Esophagus muscularis mucosa (tissue), 4 donors: Measurements from ENCODE around the gene SOX11. TPM values are rescaled to one million over a fixed set of nuclear protein-coding genes. Genes with fewer than 3 reads are reported as not detected.

Experiments used
- DNase-seq: peaks from one replicate; pipeline ENCODE4 v3.0.0-alpha.2; 2017; ENCODE audit errors: extremely low spot score
- H3K27ac ChIP-seq, 4 donors: fragments of 200-600 bp; sonication (generic); replicated peaks in 1 of 4; 1 replicate in 3 of 4; 2 replicates in 1 of 4; pipeline ENCODE4 v1.5.1; 2016 to 2019; ENCODE audit warnings: mild to moderate bottlenecking in 1 of 4
- H3K27me3 ChIP-seq, 4 donors: fragments of 200-600 bp; sonication (generic); one replicate each; pipeline versions ENCODE4 v1.5.1 to v1.6.0; 2016 to 2019
- H3K36me3 ChIP-seq, 4 donors: fragments of 200-600 bp; sonication (generic); one replicate each; pipeline ENCODE4 v1.5.1; 2016 to 2019
- H3K4me1 ChIP-seq, 4 donors: fragments of 200-600 bp; sonication (generic); one replicate each; pipeline ENCODE4 v1.5.1; 2016 to 2019
- H3K4me3 ChIP-seq, 4 donors: fragments of 200-600 bp; sonication (generic); 1 replicate in 2 of 4; 2 replicates in 2 of 4; pipeline ENCODE4 v1.5.1; 2016 to 2019; ENCODE audit warnings: mild to moderate bottlenecking in 4 of 4, moderate library complexity in 1 of 4
- H3K9me3 ChIP-seq, 4 donors: fragments of 200-600 bp; sonication (generic); 1 replicate in 3 of 4; 2 replicates in 1 of 4; pipeline ENCODE4 v1.5.1; 2016 to 2019
- EP300 ChIP-seq: sonication (generic); formaldehyde crosslinking; IDR thresholded peaks from one replicate; pipeline ENCODE4 v1.6.1; 2017; ENCODE audit warnings: antibody characterized with exemption
- POLR2A ChIP-seq: fragments of 450-650 bp; IDR thresholded peaks from one replicate; pipeline ENCODE4 v1.6.1; 2017; ENCODE audit warnings: antibody characterized with exemption, moderate library complexity, mild to moderate bottlenecking, low read depth
- POLR2AphosphoS5 ChIP-seq, 2 donors: sonication (generic); formaldehyde crosslinking; IDR thresholded peaks; one replicate each; pipeline ENCODE4 v1.6.1; 2017; ENCODE audit warnings: antibody characterized with exemption in 2 of 2
- WGBS: methylation state at CpG from one replicate; pipeline ENCODE4 v1.1.5; 2018; 5-methylcytosine and 5-hydroxymethylcytosine counted together
- intact Hi-C: fragments of 100-400 bp; cut with DNase I; formaldehyde crosslinking; loops from one replicate; pipeline ENCODE4 v1.15.1; 2023
- total RNA-seq, 4 donors: library from RNA; depleted of rRNA; stranded (reverse); fragments of >200 nt; gene quantifications; one replicate each; pipeline versions ENCODE4 v1.1.0 to v1.2.1, GENCODE V29; 2016
- TF ChIP-seq, protein P1 (sequence below), 3 experiments: fragments of 200-600 bp in 2 of 3; fragments of 450-650 bp in 1 of 3; sonication (generic) in 2 of 3; IDR thresholded peaks; one replicate each; pipeline ENCODE4 v1.5.1; 2017 to 2019; ENCODE audit warnings: antibody characterized with exemption in 3 of 3, mild to moderate bottlenecking in 2 of 3, moderate library complexity in 1 of 3

Gene SOX11
- total RNA-seq, 4 donors from 2014 or later = 0.29 to 0.97 (median 0.46) TPM

- WGBS = 4% methylated on average over 18 of the region's 49 CpGs
Measured at GRCh38 chr2:5696945-5697521, 4.8 kb downstream of the SOX11 start.

DNA sequence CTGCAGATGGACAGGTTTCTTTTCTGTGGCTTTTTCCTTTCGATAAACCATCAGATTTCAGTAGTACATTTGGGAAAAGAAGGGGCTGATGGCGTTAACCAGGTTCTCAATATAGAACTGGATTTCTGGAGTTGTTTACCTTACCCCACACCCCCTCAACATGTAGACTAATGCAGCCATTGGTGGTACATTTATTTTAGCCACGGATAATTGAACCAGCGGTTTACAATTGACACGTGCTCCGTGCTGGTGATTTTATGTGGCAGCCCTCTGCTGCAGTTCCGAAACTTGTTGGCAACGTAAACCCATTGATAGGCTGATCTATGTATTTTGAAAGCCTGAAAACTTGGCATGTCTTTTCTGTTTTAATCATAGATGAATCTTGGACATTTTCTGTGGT lies 5.4 kb downstream of the SOX11 start:
- Histone ChIP-seq H3K4me3 (peak overlapping the region in 3 of 4 donors; percentile 50 to 52 (median 52)), H3K27me3 (peaks cover 0 to 95% (median 44%) of the 10 kb centered on the region in 4 donors), H3K4me1 (peaks cover 24 to 40% (median 37%) of the 10 kb centered on the region in 4 donors), H3K36me3 (no peaks in the 10 kb centered on the region), H3K9me3 (no peaks in the 10 kb centered on the region), H3K27ac (peak overlapping the region in 2 of 4 donors; percentile 44 to 54)
- intact Hi-C loops = no loop called here
- 72% methylated on average over 8 of the region's 8 CpGs for WGBS
- no peak for TF ChIP-seq POLR2A
- no peak for TF ChIP-seq EP300
- TF ChIP-seq, protein P1, sequence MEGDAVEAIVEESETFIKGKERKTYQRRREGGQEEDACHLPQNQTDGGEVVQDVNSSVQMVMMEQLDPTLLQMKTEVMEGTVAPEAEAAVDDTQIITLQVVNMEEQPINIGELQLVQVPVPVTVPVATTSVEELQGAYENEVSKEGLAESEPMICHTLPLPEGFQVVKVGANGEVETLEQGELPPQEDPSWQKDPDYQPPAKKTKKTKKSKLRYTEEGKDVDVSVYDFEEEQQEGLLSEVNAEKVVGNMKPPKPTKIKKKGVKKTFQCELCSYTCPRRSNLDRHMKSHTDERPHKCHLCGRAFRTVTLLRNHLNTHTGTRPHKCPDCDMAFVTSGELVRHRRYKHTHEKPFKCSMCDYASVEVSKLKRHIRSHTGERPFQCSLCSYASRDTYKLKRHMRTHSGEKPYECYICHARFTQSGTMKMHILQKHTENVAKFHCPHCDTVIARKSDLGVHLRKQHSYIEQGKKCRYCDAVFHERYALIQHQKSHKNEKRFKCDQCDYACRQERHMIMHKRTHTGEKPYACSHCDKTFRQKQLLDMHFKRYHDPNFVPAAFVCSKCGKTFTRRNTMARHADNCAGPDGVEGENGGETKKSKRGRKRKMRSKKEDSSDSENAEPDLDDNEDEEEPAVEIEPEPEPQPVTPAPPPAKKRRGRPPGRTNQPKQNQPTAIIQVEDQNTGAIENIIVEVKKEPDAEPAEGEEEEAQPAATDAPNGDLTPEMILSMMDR (IDR thresholded peaks at IDR 0.05) = no peak
- TF ChIP-seq POLR2AphosphoS5 (IDR thresholded peaks at IDR 0.05) = no peak
- no peak for DNase-seq

More at GRCh38 chr2:5696945-5697521, 4.8 kb downstream of the SOX11 start:
- Histone ChIP-seq H3K9me3 (no peaks in the 10 kb centered on the region), H3K4me1 (peaks cover 27 to 46% (median 42%) of the 10 kb centered on the region in 4 donors), H3K36me3 (no peaks in the 10 kb centered on the region), H3K4me3 (peak overlapping the region; percentile 50 to 52 (median 52)), H3K27me3 (peaks cover 0 to 95% (median 47%) of the 10 kb centered on the region in 4 donors), H3K27ac (peak overlapping the region; percentile 44 to 54 (median 53))
- TF ChIP-seq POLR2A (no peak), POLR2AphosphoS5 (IDR thresholded peaks at IDR 0.05) (no peak), EP300 (no peak)
- TF ChIP-seq, protein P1 (IDR thresholded peaks at IDR 0.05) = no peak
- peak; percentile 68 for DNase-seq
- intact Hi-C loops = no loop called here

GRCh38 chr2:5698134-5698533 lies 6.0 kb downstream of the SOX11 start:
- intact Hi-C loops = no loop called here
- no peaks in the 10 kb centered on the region for H3K36me3 ChIP-seq
- H3K9me3 ChIP-seq = no peaks in the 10 kb centered on the region
- WGBS = 88% methylated on average over 4 of the region's 4 CpGs
- H3K27me3 ChIP-seq = peaks cover 0 to 95% (median 41%) of the 10 kb centered on the region in 4 donors
- no peak overlapping the region for H3K27ac ChIP-seq
- no peak overlapping the region for H3K4me3 ChIP-seq
- H3K4me1 ChIP-seq = peaks cover 22 to 35% (median 31%) of the 10 kb centered on the region in 4 donors
- TF ChIP-seq POLR2AphosphoS5 (IDR thresholded peaks at IDR 0.05) (no peak), EP300 (no peak), POLR2A (no peak)
- TF ChIP-seq, protein P1 (IDR thresholded peaks at IDR 0.05) = no peak
- DNase-seq = peak; percentile 84

- Histone ChIP-seq H3K27ac (no peak overlapping the region), H3K9me3 (no peaks in the 10 kb centered on the region), H3K4me3 (no peak overlapping the region), H3K4me1 (peaks cover 16 to 24% (median 22%) of the 10 kb centered on the region in 4 donors), H3K27me3 (peaks cover 0 to 85% (median 27%) of the 10 kb centered on the region in 4 donors), H3K36me3 (no peaks in the 10 kb centered on the region)
- 96% methylated on average over 4 of the region's 4 CpGs for WGBS
- intact Hi-C loops = no loop called here
- DNase-seq = no peak
- TF ChIP-seq, protein P1 (IDR thresholded peaks at IDR 0.05) = no peak
- TF ChIP-seq POLR2A (no peak), POLR2AphosphoS5 (IDR thresholded peaks at IDR 0.05) (no peak), EP300 (no peak)
Measured at GRCh38 chr2:5699963-5700362, 7.8 kb downstream of the SOX11 start.

DNA sequence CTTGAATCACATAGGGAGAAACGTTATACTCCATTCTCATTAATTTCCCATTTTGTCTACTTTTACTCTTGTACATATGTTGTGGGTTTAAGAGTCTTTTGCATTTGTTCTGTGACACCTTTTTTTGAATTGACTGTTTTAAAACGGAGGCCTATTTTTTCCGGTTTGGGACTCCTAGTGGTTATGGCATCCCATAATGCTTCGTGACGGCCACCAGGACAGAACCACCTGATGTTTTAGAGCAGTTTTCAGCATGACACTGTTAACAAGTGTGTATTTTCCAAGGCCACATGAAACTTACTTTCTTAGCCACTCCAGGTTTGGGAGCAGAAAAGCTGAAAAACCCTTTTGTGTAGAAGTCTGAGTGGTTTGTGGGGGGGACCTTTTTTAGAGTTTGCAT lies 8.4 kb downstream of the SOX11 start:
- intact Hi-C loops = no loop called here
- Histone ChIP-seq H3K27ac (no peak overlapping the region), H3K4me3 (no peak overlapping the region), H3K4me1 (peaks cover 16 to 21% (median 20%) of the 10 kb centered on the region in 4 donors), H3K27me3 (peaks cover 0 to 85% (median 24%) of the 10 kb centered on the region in 4 donors), H3K36me3 (no peaks in the 10 kb centered on the region), H3K9me3 (no peaks in the 10 kb centered on the region)
- WGBS = 93% methylated on average over 5 of the region's 5 CpGs
- TF ChIP-seq POLR2A = no peak
- no peak for TF ChIP-seq EP300
- no peak for TF ChIP-seq POLR2AphosphoS5 (IDR thresholded peaks at IDR 0.05)
- TF ChIP-seq, protein P1 (IDR thresholded peaks at IDR 0.05) = no peak
- peak; percentile 57 for DNase-seq
